ENCODE data around the gene WDR6. TPM values are rescaled to one million over a fixed set of nuclear protein-coding genes. Genes with fewer than 3 reads are reported as not detected.

Gene WDR6
- total and polyA plus RNA-seq, 9 of the 15 experiments (the other 6 are each of a cell fraction or from before 2014, with no cell fraction given): 8.9 to 90.6 (median 44.7) TPM

GRCh38 chr3:48997714-48998637 is 9.2 kb upstream of the WDR6 start:
- H3K4me2 ChIP-seq (ENCODE audit: insufficient read depth, low read length): no peak overlapping the region
- no peaks in the 10 kb centered on the region for H3K9me3 ChIP-seq (replicated peaks; ENCODE audit: control insufficient read depth, insufficient read depth, low read depth, low read length)
- BruUV-seq (replicated peaks): no TSS peak
- peaks cover 0 to 10% of the 10 kb centered on the region in 2 experiments; a peak in 2 of 5 replicates for H3K4me1 ChIP-seq (replicated peaks in 1 of 2; ENCODE audit: control insufficient read depth in 2 of 2, insufficient read depth in 2 of 2, low read length in 2 of 2)
- peak; percentile 26; the same call in 2 of the 3 replicates for ATAC-seq
- no peaks in the 10 kb centered on the region for H3K27me3 ChIP-seq (ENCODE audit: control insufficient read depth in 2 of 2, insufficient read depth in 2 of 2, low read length in 2 of 2)
- TF ChIP-seq MYNN (IDR thresholded peaks at IDR 0.05): peak; percentile 97
- no peak for TF ChIP-seq MYNN (CRISPR knock-in tag; IDR thresholded peaks at IDR 0.05)
- peak; percentile 90 for TF ChIP-seq RFX1 (IDR thresholded peaks at IDR 0.05)
- no peak for TF ChIP-seq MXI1 (IDR thresholded peaks at IDR 0.05; ENCODE audit: low read depth, low read length)
- no peaks in the 10 kb centered on the region for H3K79me2 ChIP-seq (ENCODE audit: control insufficient read depth, insufficient read depth, low read length)
- 44% methylated on average over 13 of the region's 20 CpGs for WGBS (ENCODE audit: insufficient coverage, low coverage, missing lambda C conversion rate)
- no peaks in the 10 kb centered on the region for H3K9me1 ChIP-seq (ENCODE audit: control insufficient read depth, insufficient read depth, low read length)
- H4K20me1 ChIP-seq (replicated peaks; ENCODE audit: control insufficient read depth, insufficient read depth, low read length): no peaks in the 10 kb centered on the region
- intact Hi-C loops (cut with micrococcal nuclease) (no loop called here), in situ Hi-C loops (cut with MboI) (no loop called here)
- ChIA-PET CTCF (ENCODE audit: low intra/inter-chr PET ratio) (no interaction called here), POLR2A (interaction anchor here (1.0 to 1.5 kb wide), 2 partner anchors 10 kb away, joined by 5 read pairs; partner anchors contain the start of gene WDR6)
- H3K9ac ChIP-seq (ENCODE audit: insufficient read depth in 1 of 2, low read depth in 2 of 2, low read length in 2 of 2): peak overlapping the region in 1 of 2 experiments; percentile 76; a peak in 1 of 4 replicates
- no peaks in the 10 kb centered on the region for H3K36me3 ChIP-seq (ENCODE audit: control insufficient read depth, insufficient read depth, low read length)
- no peak for FAIRE-seq
- DNase-seq (ENCODE audit: extremely low read depth in 1 of 4, low spot score in 3 of 4): peak in 2 of 4 experiments; percentile 20 to 38
- H2AFZ ChIP-seq (ENCODE audit: low read depth, low read length): no peak overlapping the region
- no peak overlapping the region for H3K4me3 ChIP-seq
- no peak overlapping the region for H3K27ac ChIP-seq (ENCODE audit: extremely low read depth, low read depth, low read length)
